Adrenal gland (tissue), 12 donors: Measurements from ENCODE around the gene SYT2. TPM values are rescaled to one million over a fixed set of nuclear protein-coding genes. Genes with fewer than 3 reads are reported as not detected.

ENCODE experiments used
- DNase-seq, 7 donors: peaks; one replicate each; pipeline ENCODE4 v3.0.0-alpha.2; 2019 to 2020
- H3K27ac ChIP-seq, 5 donors: fragments of 200-600 bp; sonication (generic) in 4 of 5; 1 replicate in 3 of 5; 2 replicates in 2 of 5; pipeline versions ENCODE4 v1.5.1 to v1.8.0; 2016 to 2020; ENCODE audit warnings: mild to moderate bottlenecking in 1 of 5
- H3K27me3 ChIP-seq: fragments of 200-600 bp; 2 replicates; pipeline ENCODE4 v1.8.0; 2021
- H3K36me3 ChIP-seq, 2 donors: fragments of 200-600 bp; replicated peaks in 1 of 2; 1 replicate in 1 of 2; 2 replicates in 1 of 2; pipeline versions ENCODE4 v1.5.1 to v1.8.0; 2018 to 2022
- H3K4me1 ChIP-seq, 2 donors: fragments of 200-600 bp; replicated peaks in 1 of 2; 1 replicate in 1 of 2; 2 replicates in 1 of 2; pipeline versions ENCODE4 v1.5.1 to v1.8.0; 2018 to 2021
- H3K4me3 ChIP-seq, 4 donors: fragments of 200-600 bp; sonication (generic) in 3 of 4; one replicate each; pipeline ENCODE4 v1.5.1; 2016 to 2018
- H3K9me3 ChIP-seq, 3 donors: fragments of 200-600 bp; sonication (generic) in 1 of 3; replicated peaks in 1 of 3; 1 replicate in 2 of 3; 2 replicates in 1 of 3; pipeline versions ENCODE4 v1.5.1 to v1.8.0; 2016 to 2021
- CTCF ChIP-seq, 6 experiments: fragments of 450-650 bp in 4 of 6; fragments of 200-600 bp in 2 of 6; sonication (generic) in 1 of 6; IDR thresholded peaks; 1 replicate in 5 of 6; 2 replicates in 1 of 6; pipeline versions ENCODE4 v1.5.1 to v1.8.0; 2016 to 2021; ENCODE audit warnings: antibody characterized with exemption in 6 of 6, mild to moderate bottlenecking in 2 of 6, moderate library complexity in 1 of 6
- POLR2A ChIP-seq, 2 donors: fragments of 450-650 bp; IDR thresholded peaks; one replicate each; pipeline ENCODE4 v1.6.1; 2017; ENCODE audit warnings: antibody characterized with exemption in 2 of 2, mild to moderate bottlenecking in 2 of 2, moderate library complexity in 1 of 2
- WGBS, 4 donors: extraction: QIAGEN DNeasy Blood & Tissue Kit in 2 of 4; methylation state at CpG; one replicate each; pipeline versions ENCODE4 v1.1.5 to v1.1.7; 2013 to 2017; 5-methylcytosine and 5-hydroxymethylcytosine counted together
- intact Hi-C, 2 donors: fragments of 100-400 bp; cut with DNase I; formaldehyde crosslinking; loops; one replicate each; pipeline versions ENCODE4 v1.14.1 to v1.15.0; 2022 to 2023
- polyA plus RNA-seq, 3 donors: library from polyadenylated mRNA; stranded (reverse); fragments of 200-250 nt in 2 of 3; fragments of 350-450 nt in 1 of 3; fragmentation: Illumina TruSeq in 1 of 3; extraction: RNeasy Lipid Tissue Mini Kit (QIAGEN cat#74804) in 1 of 3; gene quantifications; one replicate each; pipeline ENCODE4 v1.2.3, GENCODE V29; 2013 to 2014
- total RNA-seq, 9 donors: library from RNA; depleted of rRNA in 4 of 9; stranded (reverse); fragments of >200 nt in 4 of 9; fragments of 120-200 nt in 1 of 9; fragmentation: NEBNext Ultra II Directional in 1 of 9; extraction: Animal tissue kit (Norgen Biotek cat#: 25700) in 1 of 9; gene quantifications; one replicate each; pipeline versions ENCODE4 v1.1.0 to v1.2.4, GENCODE V29; 2013 to 2023
- donor health status: healthy with polysubstance abuse.
- donor health status: Bipolar disorder and iron deficiency.
- donor health status: DM: yes; HTN: yes; CAD: no.
- donor health status: DM: no; HTN: no; CAD: no.
- donor health status: DM: no; HTN: no; CAD: no.
- donor health status: DM: yes; HTN: yes; CAD: no.

SYT2 gene
- total and polyA plus RNA-seq, 12 donors = 0.08 to 3.8 (median 0.44) TPM; not detected in 3

GRCh38 chr1:202709276-202710041, 795 bp downstream of the SYT2 start:
- Histone ChIP-seq H3K27me3 (peaks cover 51% of the 10 kb centered on the region), H3K9me3 (no peaks in the 10 kb centered on the region), H3K27ac (no peak overlapping the region), H3K4me3 (peak overlapping the region in 1 of 4 donors; percentile 41), H3K4me1 (peaks cover 12 to 15% of the 10 kb centered on the region in 2 donors), H3K36me3 (no peaks in the 10 kb centered on the region)
- no peak for TF ChIP-seq POLR2A (IDR thresholded peaks at IDR 0.05)
- TF ChIP-seq CTCF (IDR thresholded peaks at IDR 0.05) = no peak
- intact Hi-C loops = loop anchor here in 1 of 2 donors (10.0 kb wide), 3 partner anchors 255 to 525 kb away; no protein-coding TSS in a partner anchor
- DNase-seq = no peak
- 3 to 7% (median 4%) methylated on average over 6 to 34 of the region's 34 CpGs for WGBS, 4 donors

DNA sequence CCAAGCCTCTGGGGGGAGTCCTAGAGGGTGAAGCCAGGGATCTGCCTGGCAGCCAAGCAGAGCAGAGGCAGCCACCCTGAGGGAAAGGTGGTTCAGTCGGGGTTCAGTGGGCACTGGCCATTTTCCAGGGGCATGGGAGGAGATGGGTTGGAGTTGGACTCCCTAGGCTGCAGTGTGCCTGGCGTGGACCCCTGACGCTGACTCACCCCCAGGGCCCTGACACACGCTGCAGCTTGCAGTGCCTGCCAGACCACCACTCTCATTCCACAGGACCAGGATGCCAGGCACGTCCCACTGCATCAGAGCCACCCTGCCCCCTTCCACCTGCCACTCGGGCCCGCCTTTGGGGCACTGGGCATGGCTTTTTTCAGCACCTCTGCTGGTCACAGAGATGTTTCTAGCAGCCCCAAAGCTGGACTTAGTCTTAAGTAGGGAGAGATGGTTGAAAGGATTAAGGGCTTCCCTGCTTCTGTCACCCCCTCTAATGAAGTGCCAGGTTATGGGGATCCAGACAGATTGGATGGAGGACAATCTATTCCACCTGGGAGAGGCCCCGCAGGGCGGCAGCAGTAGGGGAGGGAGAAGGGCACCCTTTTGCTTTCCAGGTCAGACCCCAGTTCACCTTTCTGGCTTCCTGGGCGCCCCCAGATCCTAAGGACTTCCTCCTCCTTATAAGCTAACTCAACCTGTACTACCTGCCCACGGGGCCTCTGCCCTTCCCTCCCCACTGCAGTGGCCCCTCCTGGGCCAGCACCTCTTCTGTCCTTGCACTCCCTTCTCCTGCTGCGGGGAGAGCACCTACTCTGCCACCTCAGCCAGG, 1.6 kb downstream of the SYT2 start:
- peaks cover 58% of the 10 kb centered on the region for H3K27me3 ChIP-seq
- intact Hi-C loops = no loop called here
- DNase-seq = no peak

DNA sequence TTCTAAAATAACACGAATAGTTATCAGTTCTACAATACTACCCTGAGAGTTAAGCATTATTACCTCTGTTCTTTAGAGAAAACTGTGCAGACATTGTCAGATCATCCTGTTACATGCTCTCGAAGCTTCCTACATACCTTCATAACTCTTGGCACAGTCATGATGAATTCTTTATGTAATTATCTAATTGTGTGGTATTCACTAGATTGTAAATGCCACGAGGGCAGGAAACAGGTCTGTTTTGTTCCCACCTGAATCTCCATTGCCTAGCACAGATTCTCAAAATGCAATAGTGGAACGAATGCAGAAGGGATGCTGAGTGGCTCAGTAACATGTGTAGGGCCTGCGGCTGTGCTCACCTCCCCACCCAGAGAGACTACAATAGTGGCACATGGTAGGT, 3.4 kb downstream of the SYT2 start:
- H3K9me3 ChIP-seq = no peaks in the 10 kb centered on the region
- no peak for DNase-seq
- H3K27me3 ChIP-seq = peaks cover 64% of the 10 kb centered on the region
- no peak overlapping the region for H3K27ac ChIP-seq
- H3K36me3 ChIP-seq = no peaks in the 10 kb centered on the region
- H3K4me3 ChIP-seq = no peak overlapping the region
- 65 to 79% (median 73%) methylated on average over 4 to 5 of the region's 5 CpGs for WGBS, 4 donors
- peaks cover 12 to 15% of the 10 kb centered on the region in 2 donors for H3K4me1 ChIP-seq
- intact Hi-C loops = no loop called here
- TF ChIP-seq POLR2A (IDR thresholded peaks at IDR 0.05) (no peak), CTCF (IDR thresholded peaks at IDR 0.05) (no peak)

More for the DNA sequence above, 1.6 kb downstream of the SYT2 start:
- Histone ChIP-seq H3K27ac (no peak overlapping the region), H3K9me3 (no peaks in the 10 kb centered on the region), H3K4me3 (no peak overlapping the region), H3K4me1 (peaks cover 12 to 15% of the 10 kb centered on the region in 2 donors), H3K36me3 (no peaks in the 10 kb centered on the region)
- WGBS, 4 donors = 62 to 69% (median 65%) methylated on average over 8 to 12 of the region's 12 CpGs
- TF ChIP-seq POLR2A (IDR thresholded peaks at IDR 0.05) = no peak
- TF ChIP-seq CTCF (IDR thresholded peaks at IDR 0.05) = no peak

DNA sequence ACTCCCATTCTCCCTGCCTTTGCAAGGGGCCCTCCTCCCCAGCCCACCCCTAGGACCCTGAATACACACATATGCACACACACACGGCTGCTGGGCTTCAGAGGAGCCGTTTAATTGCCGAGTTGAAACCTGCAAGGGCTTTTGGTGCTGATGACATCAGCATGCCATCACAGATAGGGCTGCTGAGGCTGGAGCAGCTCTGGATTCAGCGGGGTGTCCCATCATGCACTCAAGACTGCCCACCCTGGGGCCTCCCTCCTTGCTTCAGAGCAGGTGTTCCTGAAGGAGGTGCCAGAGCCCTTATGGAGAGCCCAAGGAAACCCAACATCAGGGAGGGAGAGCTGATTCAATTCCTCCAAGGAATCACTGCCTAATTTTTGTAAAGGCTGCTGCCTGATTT, 5.7 kb downstream of the SYT2 start:
- intact Hi-C loops = no loop called here
- 53 to 70% (median 64%) methylated on average over 4 of the region's 4 CpGs; no CpG with 5 or more reads in 1 of the 4 donors for WGBS, 4 donors
- Histone ChIP-seq H3K4me1 (peaks cover 2 to 4% of the 10 kb centered on the region in 2 donors), H3K27ac (no peak overlapping the region), H3K27me3 (peaks cover 54% of the 10 kb centered on the region), H3K9me3 (no peaks in the 10 kb centered on the region), H3K36me3 (no peaks in the 10 kb centered on the region), H3K4me3 (no peak overlapping the region)
- no peak for DNase-seq
- TF ChIP-seq POLR2A (IDR thresholded peaks at IDR 0.05) (no peak), CTCF (IDR thresholded peaks at IDR 0.05) (no peak)
